H1 (cell line): Measurements from ENCODE around the gene NCBP1. TPM values are rescaled to one million over a fixed set of nuclear protein-coding genes. Genes with fewer than 3 reads are reported as not detected.

Experiments
- CTCF ChIA-PET: fragments of 300-600 bp; sonication (Branson Sonifier 250); formaldehyde crosslinking; loops from one replicate; lab custom pipeline; 2021; ENCODE audit not compliant: partially characterized antibody; lab: Charles Lee
- POLR2A ChIA-PET: fragments of 300-600 bp; sonication (Branson Sonifier 250); formaldehyde crosslinking; loops from one replicate; lab custom pipeline; 2021; ENCODE audit warnings: inconsistent platforms; ENCODE audit not compliant: partially characterized antibody; lab: Charles Lee
- DNase-seq, 2 experiments: peaks; one replicate each; pipeline versions ENCODE4 v3.0.0 to v3.0.0-alpha.2; 2010 to 2022; ENCODE audit warnings: low spot score in 2 of 2, low read depth in 1 of 2, mixed read lengths in 1 of 2
- FAIRE-seq: peaks from 2 replicates; lab custom pipeline; 2011; peaks lifted over from hg19 to GRCh38; lab: Jason Lieb, UNC
- H2AFZ ChIP-seq: 2 replicates; pipeline ENCODE4 v1.8.1; 2012; ENCODE audit warnings: low read length, inconsistent platforms
- H2AK5ac ChIP-seq: 2 replicates; pipeline ENCODE4 v1.6.1; 2013; ENCODE audit warnings: low read depth, low read length
- H2BK120ac ChIP-seq: replicated peaks from 2 replicates; pipeline ENCODE3; 2013; ENCODE audit warnings: low read depth, low read length, inconsistent platforms
- H2BK12ac ChIP-seq: 2 replicates; pipeline ENCODE4 v1.6.1; 2013; ENCODE audit warnings: low read depth, low read length
- H2BK15ac ChIP-seq: 2 replicates; pipeline ENCODE4 v1.6.1; 2013; ENCODE audit warnings: low read length
- H2BK20ac ChIP-seq: 2 replicates; pipeline ENCODE4 v1.6.1; 2013; ENCODE audit warnings: low read length
- H2BK5ac ChIP-seq: 2 replicates; pipeline ENCODE4 v1.6.1; 2013; ENCODE audit warnings: low read depth, low read length
- H3K14ac ChIP-seq: 2 replicates; pipeline ENCODE4 v1.6.1; 2013; ENCODE audit warnings: inconsistent platforms; ENCODE audit not compliant: insufficient read length
- H3K18ac ChIP-seq: 2 replicates; pipeline ENCODE4 v1.6.1; 2013; ENCODE audit warnings: low read length; ENCODE audit errors: extremely low read depth
- H3K23ac ChIP-seq: 2 replicates; pipeline ENCODE4 v1.6.1; 2013; ENCODE audit warnings: inconsistent platforms; ENCODE audit not compliant: insufficient read length
- H3K23me2 ChIP-seq: 2 replicates; pipeline ENCODE4 v1.6.1; 2013; ENCODE audit warnings: low read depth, low read length
- H3K27ac ChIP-seq: 2 replicates; pipeline ENCODE4 v1.6.1; 2011; ENCODE audit warnings: low read depth, low read length, inconsistent platforms
- H3K27me3 ChIP-seq, 4 experiments: replicated peaks in 1 of 4; 1 replicate in 1 of 4; 2 replicates in 3 of 4; pipeline versions ENCODE4 v1.6.1 to v1.8.1; 2011 to 2013; ENCODE audit warnings: low read length in 3 of 4, mild to moderate bottlenecking in 3 of 4, inconsistent platforms in 2 of 4, mixed read lengths in 2 of 4, moderate library complexity in 1 of 4; ENCODE audit not compliant: control insufficient read depth in 3 of 4, insufficient read depth in 3 of 4; ENCODE audit errors: extremely low read depth in 1 of 4
- H3K36me3 ChIP-seq, 4 experiments: 2 replicates each; pipeline versions ENCODE4 v1.6.1 to v1.8.1; 2011 to 2013; ENCODE audit warnings: mild to moderate bottlenecking in 4 of 4, low read length in 3 of 4, moderate library complexity in 2 of 4, control low read depth in 1 of 4, inconsistent platforms in 1 of 4; ENCODE audit not compliant: insufficient read depth in 4 of 4, control insufficient read depth in 2 of 4
- H3K4ac ChIP-seq: replicated peaks from 2 replicates; pipeline ENCODE3; 2013; ENCODE audit warnings: low read length, low read depth, mixed read lengths, inconsistent platforms; ENCODE audit not compliant: insufficient read length
- H3K4me1 ChIP-seq, 4 experiments: replicated peaks in 1 of 4; 1 replicate in 1 of 4; 2 replicates in 3 of 4; pipeline versions ENCODE4 v1.6.1 to v1.8.1; 2011 to 2013; ENCODE audit warnings: low read length in 3 of 4, inconsistent platforms in 2 of 4, mixed read lengths in 1 of 4; ENCODE audit not compliant: insufficient read depth in 4 of 4, control insufficient read depth in 3 of 4
- H3K4me2 ChIP-seq, 2 experiments: 2 replicates each; pipeline versions ENCODE4 v1.6.1 to v1.8.1; 2011 to 2013; ENCODE audit warnings: low read depth in 2 of 2, low read length in 2 of 2, control low read depth in 1 of 2, inconsistent platforms in 1 of 2, mild to moderate bottlenecking in 1 of 2; ENCODE audit not compliant: insufficient read depth in 1 of 2
- H3K4me3 ChIP-seq, 4 experiments: fragments of 200-600, 300-600 bp in 1 of 4; sonication (generic), shearing (Covaris generic), sonication (Bioruptor Twin) in 1 of 4; 2 replicates each; pipeline versions ENCODE4 v1.5.1 to v1.8.1; 2011 to 2016; ENCODE audit warnings: low read length in 4 of 4, low read depth in 3 of 4, control low read depth in 2 of 4, inconsistent platforms in 2 of 4, mild to moderate bottlenecking in 2 of 4, mixed read lengths in 1 of 4, moderate library complexity in 1 of 4; ENCODE audit not compliant: insufficient read depth in 2 of 4; ENCODE audit errors: extremely low read depth in 1 of 4
- H3K56ac ChIP-seq: replicated peaks from 2 replicates; pipeline ENCODE3; 2013; ENCODE audit warnings: low read depth, mild to moderate bottlenecking, mixed read lengths, low read length, inconsistent platforms; ENCODE audit not compliant: insufficient read length
- H3K79me1 ChIP-seq: 2 replicates; pipeline ENCODE4 v1.6.1; 2013; ENCODE audit warnings: low read depth, low read length, control low read depth
- H3K79me2 ChIP-seq, 2 experiments: 2 replicates each; pipeline versions ENCODE4 v1.6.1 to v1.8.1; 2012 to 2013; ENCODE audit warnings: low read length in 2 of 2, mild to moderate bottlenecking in 2 of 2, inconsistent platforms in 1 of 2; ENCODE audit not compliant: insufficient read depth in 2 of 2, control insufficient read depth in 1 of 2
- H3K9ac ChIP-seq, 4 experiments: replicated peaks in 1 of 4; 1 replicate in 1 of 4; 2 replicates in 3 of 4; pipeline versions ENCODE4 v1.6.1 to v1.8.1; 2011 to 2013; ENCODE audit warnings: low read depth in 3 of 4, low read length in 3 of 4, control low read depth in 2 of 4, mild to moderate bottlenecking in 2 of 4, moderate library complexity in 2 of 4, inconsistent platforms in 1 of 4; ENCODE audit errors: extremely low read depth in 1 of 4
- H3K9me3 ChIP-seq, 2 experiments: 2 replicates each; pipeline versions ENCODE4 v1.6.1 to v1.8.1; 2012 to 2013; ENCODE audit warnings: mild to moderate bottlenecking in 2 of 2, moderate library complexity in 2 of 2, control low read depth in 1 of 2, inconsistent platforms in 1 of 2, low read depth in 1 of 2, low read length in 1 of 2, mixed read lengths in 1 of 2; ENCODE audit not compliant: insufficient read depth in 2 of 2
- H4K20me1 ChIP-seq, 2 experiments: replicated peaks in 1 of 2; 2 replicates each; pipeline versions ENCODE3 to v1.8.1; 2011 to 2013; ENCODE audit warnings: inconsistent platforms in 2 of 2, low read length in 2 of 2, mild to moderate bottlenecking in 1 of 2; ENCODE audit not compliant: insufficient read depth in 2 of 2, control insufficient read depth in 1 of 2
- H4K5ac ChIP-seq: 2 replicates; pipeline ENCODE4 v1.6.1; 2013; ENCODE audit warnings: low read length, low read depth, mixed read lengths, inconsistent platforms; ENCODE audit not compliant: insufficient read length
- H4K8ac ChIP-seq: 2 replicates; pipeline ENCODE4 v1.8.0; 2013; ENCODE audit warnings: mild to moderate bottlenecking, moderate library complexity, low read length, inconsistent platforms; ENCODE audit not compliant: insufficient read depth; ENCODE audit errors: extremely low read depth
- H4K91ac ChIP-seq: replicated peaks from 2 replicates; pipeline ENCODE3; 2013; ENCODE audit warnings: low read length, mixed read lengths, inconsistent platforms; ENCODE audit not compliant: insufficient read length
- CEBPB ChIP-seq: IDR thresholded peaks from 2 replicates; pipeline ENCODE4 v1.6.1; 2012; ENCODE audit warnings: low read depth, low read length
- JUN ChIP-seq: IDR thresholded peaks from 2 replicates; pipeline ENCODE4 v1.6.1; 2011; ENCODE audit warnings: low read depth, mild to moderate bottlenecking, improper control_type of control experiment, low read length
- MAFK ChIP-seq: IDR thresholded peaks from 2 replicates; pipeline ENCODE4 v1.6.1; 2012; ENCODE audit warnings: low read depth, mild to moderate bottlenecking, improper control_type of control experiment, low read length
- MAX ChIP-seq: IDR thresholded peaks from 2 replicates; pipeline ENCODE4 v1.6.1; 2012; ENCODE audit warnings: inconsistent platforms
- NANOG ChIP-seq: IDR thresholded peaks from 2 replicates; pipeline ENCODE4 v1.6.1; 2011; ENCODE audit warnings: low read length, low read depth, mild to moderate bottlenecking, inconsistent platforms; ENCODE audit not compliant: insufficient read depth, poor library complexity, severe bottlenecking
- PHF8 ChIP-seq: fragments of 200-600 bp; sonication (generic); conservative IDR thresholded peaks from 2 replicates; pipeline ENCODE4 v1.7.1; 2012; ENCODE audit warnings: low read depth, mild to moderate bottlenecking, inconsistent platforms, low read length, moderate library complexity
- POLR2AphosphoS5 ChIP-seq: IDR thresholded peaks from 2 replicates; pipeline ENCODE4 v1.6.1; 2011; ENCODE audit warnings: low read depth, low read length
- RBBP5 ChIP-seq: IDR thresholded peaks from 2 replicates; pipeline ENCODE4 v1.7.1; 2012; ENCODE audit warnings: low read depth, mild to moderate bottlenecking, inconsistent platforms, low read length, moderate library complexity, borderline replicate concordance
- SAP30 ChIP-seq: fragments of 300-600 bp; sonication (generic); IDR thresholded peaks from 2 replicates; pipeline ENCODE4 v1.7.1; 2012; ENCODE audit warnings: low read length, moderate library complexity, mild to moderate bottlenecking, inconsistent platforms; ENCODE audit not compliant: insufficient read depth, insufficient replicate concordance
- SUZ12 ChIP-seq: fragments of 200-600 bp; sonication (generic); IDR thresholded peaks from 2 replicates; pipeline ENCODE4 v1.6.1; 2012; ENCODE audit warnings: mild to moderate bottlenecking, inconsistent platforms, low read length, moderate library complexity, mixed read lengths
- YY1 ChIP-seq: IDR thresholded peaks from 2 replicates; pipeline ENCODE4 v1.6.1; 2011; ENCODE audit warnings: low read depth, mild to moderate bottlenecking, low read length
- WGBS, 2 experiments: shearing (Covaris generic) in 1 of 2; methylation state at CpG; one replicate each; pipeline versions ENCODE4 v1.1.6 to v1.1.7; 2013 to 2015; ENCODE audit warnings: low lambda C conversion rate in 2 of 2, mixed read lengths in 2 of 2, inconsistent platforms in 1 of 2, low coverage in 1 of 2, missing lambda C conversion rate in 1 of 2; ENCODE audit not compliant: insufficient replicate concordance in 2 of 2, insufficient coverage in 1 of 2, insufficient read length in 1 of 2; ENCODE audit errors: extremely low coverage in 1 of 2, missing lambda C conversion rate in 1 of 2; 5-methylcytosine and 5-hydroxymethylcytosine counted together
- polyA plus RNA-seq, 7 experiments: library from polyadenylated mRNA; depleted of rRNA in 3 of 7; stranded (reverse) in 5 of 7; unstranded in 2 of 7; fragments of >200 nt in 5 of 7; fragments of 200-250 nt in 2 of 7; gene quantifications; 1 replicate in 5 of 7; 2 replicates in 1 of 7; 4 replicates in 1 of 7; pipeline versions ENCODE4 v1.2.1 to v1.2.3, GENCODE V29; 2011 to 2013; ENCODE audit warnings: missing spikeins in 2 of 7, mixed read lengths in 2 of 7
- total RNA-seq: library from RNA; stranded (reverse); fragmentation: NEBNext Ultra II Directional; extraction: Animal tissue kit (Norgen Biotek cat#: 25700); gene quantifications from 2 replicates; pipeline ENCODE4 v1.2.1, GENCODE V29; 2021

Gene NCBP1
- total and polyA plus RNA-seq, 2 of the 8 experiments (the other 6 are each of a cell fraction or from before 2014, with no cell fraction given) = 14.7 to 54.0 TPM

DNA sequence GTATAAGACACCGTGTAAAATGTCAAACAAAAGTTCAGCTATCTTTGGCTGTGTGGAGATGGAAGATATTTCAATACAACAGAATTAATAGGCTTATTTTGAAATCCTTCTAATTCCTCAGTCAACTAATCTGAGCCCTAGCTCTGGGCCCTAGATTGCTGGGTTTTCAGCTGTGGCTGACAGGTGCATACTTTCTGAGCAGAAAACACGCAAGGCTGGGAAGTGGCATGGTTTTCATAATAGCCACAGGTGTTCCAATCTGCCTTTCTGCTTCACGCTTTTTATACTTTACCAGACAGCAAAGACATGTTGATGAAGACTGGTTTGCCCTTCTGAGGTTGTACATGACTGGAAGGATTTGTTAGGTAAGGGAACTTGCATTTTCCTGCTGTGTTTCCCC, 84.2 kb downstream of the NCBP1 start:
- ChIA-PET CTCF (interaction anchor here (0.6 to 1.9 kb wide), 6 partner anchors 9 to 183 kb away, joined by 3 to 5 read pairs (median 4); no protein-coding TSS in a partner anchor), POLR2A (no interaction called here)
- no peak overlapping the region for H2BK20ac ChIP-seq
- H3K18ac ChIP-seq = no peak overlapping the region
- H2BK12ac ChIP-seq = no peak overlapping the region
- H3K4me2 ChIP-seq = no peak overlapping the region
- H3K9me3 ChIP-seq = no peaks in the 10 kb centered on the region; a peak in 1 of 4 replicates
- no peak for TF ChIP-seq SUZ12
- no peak for TF ChIP-seq NANOG
- no peak for TF ChIP-seq CEBPB
- TF ChIP-seq POLR2AphosphoS5 = no peak
- no peak for TF ChIP-seq SAP30
- no peak for TF ChIP-seq RBBP5
- TF ChIP-seq MAFK = no peak
- TF ChIP-seq JUN = no peak
- TF ChIP-seq PHF8 = no peak
- no peak for TF ChIP-seq YY1
- no peak for TF ChIP-seq MAX
- no peak overlapping the region for H3K14ac ChIP-seq
- no peak overlapping the region for H2BK15ac ChIP-seq
- no peak overlapping the region for H4K5ac ChIP-seq
- no peaks in the 10 kb centered on the region for H3K27me3 ChIP-seq
- no peaks in the 10 kb centered on the region for H3K79me1 ChIP-seq
- no peak overlapping the region for H2AK5ac ChIP-seq
- H3K79me2 ChIP-seq = no peaks in the 10 kb centered on the region
- H3K9ac ChIP-seq = no peak overlapping the region
- H3K27ac ChIP-seq = no peak overlapping the region
- H4K20me1 ChIP-seq = no peaks in the 10 kb centered on the region
- no peak overlapping the region for H3K23ac ChIP-seq
- H2BK120ac ChIP-seq = no peak overlapping the region
- FAIRE-seq (no peak), DNase-seq (no peak)
- no peak overlapping the region for H3K4ac ChIP-seq
- H4K91ac ChIP-seq = no peak overlapping the region
- H4K8ac ChIP-seq = no peak overlapping the region
- no peak overlapping the region for H2AFZ ChIP-seq
- no peak overlapping the region for H3K56ac ChIP-seq
- 78% methylated on average over 3 of the region's 3 CpGs; no CpG with 5 or more reads in 1 of the 2 experiments for WGBS, 2 experiments
- H3K23me2 ChIP-seq = no peaks in the 10 kb centered on the region
- H3K4me3 ChIP-seq = no peak overlapping the region
- H3K4me1 ChIP-seq = peaks cover 0 to 4% (median 0%) of the 10 kb centered on the region in 4 experiments; a peak in 3 of 7 replicates
- H3K36me3 ChIP-seq = no peaks in the 10 kb centered on the region
- no peak overlapping the region for H2BK5ac ChIP-seq
